ENCODE data around the gene IL13. TPM values are rescaled to one million over a fixed set of nuclear protein-coding genes. Genes with fewer than 3 reads are reported as not detected.

IL13 gene
- polyA plus RNA-seq, 2 of the 4 experiments (the other 2 are of a cell fraction), result 0.13 TPM; not detected in 1

GRCh38 chr5:132622608-132623007, 35.4 kb upstream of the IL13 start:
- ATAC-seq, result no peak
- no peak for FAIRE-seq
- no peaks in the 10 kb centered on the region for H3K9me3 ChIP-seq
- H3K4me2 ChIP-seq, result no peak overlapping the region
- no peak overlapping the region for H3K4me3 ChIP-seq
- CTCF ChIA-PET, result interaction anchor here (2.6 kb wide), 1 partner anchor 55 kb away, joined by 9 read pairs; no protein-coding TSS in a partner anchor
- H3K4me1 ChIP-seq, result peaks cover 6% of the 10 kb centered on the region; the same call in 1 of the 3 replicates
- H3K27ac ChIP-seq, result no peak overlapping the region
- POLR2A ChIA-PET, result no interaction called here
- DNase-seq (ENCODE audit: low read depth in 1 of 2, low spot score in 1 of 2), result no peak
- TF ChIP-seq JUN (IDR thresholded peaks at IDR 0.05) (no peak), GATA3 (IDR thresholded peaks at IDR 0.05; ENCODE audit: borderline replicate concordance) (no peak), FOSB (CRISPR knock-in tag; IDR thresholded peaks at IDR 0.05) (no peak), CHD4 (IDR thresholded peaks at IDR 0.05; ENCODE audit: borderline replicate concordance) (no peak), RFX5 (IDR thresholded peaks at IDR 0.05) (no peak), ZFP36 (IDR thresholded peaks at IDR 0.05; ENCODE audit: borderline replicate concordance, partially characterized antibody) (no peak), CBX8 (IDR thresholded peaks at IDR 0.05) (no peak), TFCP2L1 (CRISPR knock-in tag; IDR thresholded peaks at IDR 0.05) (no peak), HEYL (CRISPR knock-in tag; IDR thresholded peaks at IDR 0.05) (no peak), HOXA7 (CRISPR knock-in tag; IDR thresholded peaks at IDR 0.05) (no peak)
- TF ChIP-seq, protein P1, sequence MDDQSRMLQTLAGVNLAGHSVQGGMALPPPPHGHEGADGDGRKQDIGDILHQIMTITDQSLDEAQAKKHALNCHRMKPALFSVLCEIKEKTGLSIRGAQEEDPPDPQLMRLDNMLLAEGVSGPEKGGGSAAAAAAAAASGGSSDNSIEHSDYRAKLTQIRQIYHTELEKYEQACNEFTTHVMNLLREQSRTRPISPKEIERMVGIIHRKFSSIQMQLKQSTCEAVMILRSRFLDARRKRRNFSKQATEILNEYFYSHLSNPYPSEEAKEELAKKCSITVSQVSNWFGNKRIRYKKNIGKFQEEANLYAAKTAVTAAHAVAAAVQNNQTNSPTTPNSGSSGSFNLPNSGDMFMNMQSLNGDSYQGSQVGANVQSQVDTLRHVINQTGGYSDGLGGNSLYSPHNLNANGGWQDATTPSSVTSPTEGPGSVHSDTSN (IDR thresholded peaks at IDR 0.05), result no peak

DNA sequence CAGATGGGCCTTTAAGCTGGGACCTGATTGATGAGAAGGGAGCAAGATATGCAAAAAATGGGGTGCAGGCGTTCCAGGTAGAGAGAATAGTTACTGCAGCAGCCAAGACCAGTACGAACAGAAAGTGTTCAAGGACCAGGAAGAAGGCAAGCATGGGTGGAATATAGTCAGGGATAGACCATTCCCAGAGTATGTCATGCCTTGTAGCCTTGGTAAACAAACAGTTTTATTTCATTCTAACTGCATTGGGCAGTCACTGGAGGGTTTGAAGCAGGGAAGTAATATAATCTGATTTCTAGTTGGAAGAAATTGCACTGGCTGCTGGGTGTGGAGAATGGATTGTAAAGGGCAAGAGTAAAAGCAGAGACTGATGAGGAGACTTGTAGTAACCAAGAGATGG, 30.5 kb upstream of the IL13 start:
- Histone ChIP-seq H3K4me1 (peaks cover 3% of the 10 kb centered on the region; the same call in 1 of the 3 replicates), H3K9me3 (no peaks in the 10 kb centered on the region), H3K4me2 (no peak overlapping the region), H3K27ac (no peak overlapping the region), H3K4me3 (no peak overlapping the region)
- WGBS (ENCODE audit: missing lambda C conversion rate), result 96% methylated on average over 2 of the region's 2 CpGs
- FAIRE-seq (no peak), ATAC-seq (no peak), DNase-seq (ENCODE audit: low read depth in 1 of 2, low spot score in 1 of 2) (no peak)
- ChIA-PET POLR2A (no interaction called here), CTCF (interaction anchor here (1.7 kb wide), 1 partner anchor 11 kb away, joined by 4 read pairs; no protein-coding TSS in a partner anchor)
- TF ChIP-seq KDM5A (IDR thresholded peaks at IDR 0.05), result no peak
- no peak for TF ChIP-seq HDAC2 (IDR thresholded peaks at IDR 0.05)
- no peak for TF ChIP-seq HMGXB4 (CRISPR knock-in tag; IDR thresholded peaks at IDR 0.05; ENCODE audit: borderline replicate concordance)
- TF ChIP-seq RNF2 (IDR thresholded peaks at IDR 0.05; ENCODE audit: borderline replicate concordance, low read depth), result no peak
- no peak for TF ChIP-seq RAD21 (conservative IDR thresholded peaks at IDR 0.05 in 1 of 2, IDR thresholded peaks at IDR 0.05 in 1 of 2)
- no peak for TF ChIP-seq ZFP36 (IDR thresholded peaks at IDR 0.05; ENCODE audit: borderline replicate concordance, partially characterized antibody)
- no peak for TF ChIP-seq MYC (IDR thresholded peaks at IDR 0.05; ENCODE audit: borderline replicate concordance, low read length)
- TF ChIP-seq NFE2L2 (conservative IDR thresholded peaks at IDR 0.05; ENCODE audit: low read length), result no peak
- TF ChIP-seq CEBPB (IDR thresholded peaks at IDR 0.05), result no peak
- no peak for TF ChIP-seq CHD2 (IDR thresholded peaks at IDR 0.05; ENCODE audit: low read length, partially characterized antibody)
- TF ChIP-seq NPAS2 (CRISPR knock-in tag; IDR thresholded peaks at IDR 0.05; ENCODE audit: borderline replicate concordance), result no peak
- no peak for TF ChIP-seq EHF (CRISPR knock-in tag; IDR thresholded peaks at IDR 0.05)
- TF ChIP-seq FOXS1 (CRISPR knock-in tag; IDR thresholded peaks at IDR 0.05), result no peak
- no peak for TF ChIP-seq CHD4 (IDR thresholded peaks at IDR 0.05; ENCODE audit: borderline replicate concordance)
- no peak for TF ChIP-seq ATOH8 (CRISPR knock-in tag; IDR thresholded peaks at IDR 0.05; ENCODE audit: low read depth)

Data from A549 (cell line).